NCI-H1048 (cell line): ENCODE data around the gene FAM228A.
"Not testable (repeated sequence)": the region's sequence is repeated elsewhere in the genome, so short reads cannot be mapped to it uniquely, and the experiment has no call there.

Experiments used
- DNase-seq: peaks from one replicate; lab custom pipeline; 2025; lab: John Stamatoyannopoulos, UW

The FAM228A gene

DNA sequence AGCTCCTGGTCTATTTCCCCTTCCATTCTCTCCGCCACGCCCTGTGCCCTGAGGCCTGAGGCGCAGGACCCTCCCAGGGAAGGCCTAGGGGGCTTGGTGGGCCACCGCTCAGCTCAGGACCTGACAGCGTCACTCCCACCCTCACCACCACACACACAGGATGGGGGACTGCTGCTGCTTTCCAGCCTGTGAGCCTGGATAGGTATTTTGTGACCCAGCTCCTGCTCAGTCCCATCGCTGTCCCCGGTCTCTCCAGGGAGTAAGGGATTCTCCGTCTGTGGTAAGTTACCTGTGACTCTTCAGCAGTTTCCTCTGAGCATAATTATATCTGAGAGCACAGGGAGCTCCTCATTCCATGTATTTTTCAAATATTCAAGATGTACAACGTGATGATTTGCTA, 16.3 kb downstream of the FAM228A start:
- DNase-seq: no peak

DNA sequence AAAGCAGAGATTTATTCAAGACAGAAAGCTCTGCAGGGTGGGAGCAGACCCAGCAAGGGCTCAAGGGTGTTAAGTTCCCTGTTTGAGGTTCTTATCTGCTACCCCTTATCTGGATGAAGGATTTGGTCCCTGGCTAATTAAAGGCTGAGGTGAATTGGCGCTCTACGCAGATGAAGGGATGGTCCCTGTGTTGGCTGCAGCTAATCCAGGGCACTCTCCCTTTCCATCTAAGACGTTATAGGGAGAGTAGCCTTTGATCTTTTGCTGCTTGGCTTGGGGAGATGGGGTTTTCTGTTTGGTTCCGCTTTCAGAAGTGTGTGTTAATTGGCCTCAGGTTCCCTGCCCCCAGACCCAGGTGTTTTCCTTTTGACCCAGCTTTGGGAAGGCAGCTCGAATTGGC, 17.0 kb downstream of the FAM228A start:
- DNase-seq: no peak

DNA sequence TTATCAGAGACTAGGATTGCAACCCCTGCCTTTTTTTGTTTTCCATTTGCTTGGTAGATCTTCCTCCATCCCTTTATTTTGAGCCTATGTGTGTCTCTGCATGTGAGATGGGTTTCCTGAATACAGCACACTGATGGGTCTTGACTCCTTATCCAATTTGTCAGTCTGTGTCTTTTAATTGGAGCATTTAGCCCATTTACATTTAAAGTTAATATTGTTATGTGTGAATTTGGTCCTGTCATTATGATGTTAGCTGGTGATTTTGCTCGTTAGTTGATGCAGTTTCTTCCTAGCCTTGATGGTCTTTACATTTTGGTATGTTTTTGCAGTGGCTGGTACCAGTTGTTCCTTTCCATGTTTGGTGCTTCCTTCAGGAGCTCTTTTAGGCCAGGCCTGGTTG, 22.4 kb downstream of the FAM228A start:
- not testable (repeated sequence) for DNase-seq

DNA sequence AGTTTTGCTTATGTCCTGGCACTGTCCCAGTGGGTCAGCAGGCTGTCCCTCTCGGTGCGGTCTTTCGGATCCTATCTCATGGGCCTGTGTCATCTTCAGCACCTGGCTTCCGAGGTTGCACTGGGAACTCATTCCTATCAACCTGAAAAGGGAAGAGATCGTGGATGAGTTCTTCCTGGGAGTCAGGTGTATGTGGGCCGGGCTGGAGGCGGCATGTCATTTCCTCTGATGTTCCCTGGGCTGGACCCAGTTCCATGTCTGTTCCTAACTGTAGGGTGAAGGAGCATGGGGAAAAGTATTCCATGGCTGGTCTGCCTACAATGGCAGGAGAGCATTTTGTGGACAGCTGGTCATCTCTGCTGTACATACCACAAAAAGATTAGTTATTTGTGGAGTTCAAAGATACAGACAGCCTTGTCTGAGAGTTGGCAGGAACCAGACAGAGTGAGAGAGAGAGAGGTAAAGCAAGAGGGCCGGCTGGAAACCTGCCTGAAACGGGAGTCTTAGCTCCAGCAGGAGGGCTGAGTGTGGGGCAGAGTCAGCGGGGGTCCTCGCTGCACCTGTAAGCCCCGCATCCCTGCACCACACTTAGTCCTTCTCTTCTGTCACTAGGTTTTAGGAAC, 25.2 kb downstream of the FAM228A start:
- no peak for DNase-seq

DNA sequence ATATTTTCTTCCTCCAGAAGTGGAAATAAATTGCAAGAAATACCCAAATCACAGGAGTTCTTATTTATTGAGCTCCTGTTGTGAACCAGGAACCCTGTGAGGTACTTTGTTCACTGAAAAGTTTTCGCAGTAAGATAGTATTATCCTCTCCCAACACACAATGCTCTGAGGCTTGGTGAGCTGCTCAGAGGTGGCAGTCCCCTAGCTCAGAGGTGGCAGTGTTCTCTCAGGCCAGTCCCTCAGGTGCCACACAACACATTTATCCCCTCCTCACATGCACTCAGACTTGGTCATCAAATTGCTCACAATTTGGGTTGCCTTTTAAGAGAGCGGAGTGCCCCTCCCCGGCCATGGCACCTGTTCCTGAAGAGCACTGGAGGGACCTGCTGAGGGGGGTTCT, 25.9 kb downstream of the FAM228A start:
- DNase-seq: no peak

DNA sequence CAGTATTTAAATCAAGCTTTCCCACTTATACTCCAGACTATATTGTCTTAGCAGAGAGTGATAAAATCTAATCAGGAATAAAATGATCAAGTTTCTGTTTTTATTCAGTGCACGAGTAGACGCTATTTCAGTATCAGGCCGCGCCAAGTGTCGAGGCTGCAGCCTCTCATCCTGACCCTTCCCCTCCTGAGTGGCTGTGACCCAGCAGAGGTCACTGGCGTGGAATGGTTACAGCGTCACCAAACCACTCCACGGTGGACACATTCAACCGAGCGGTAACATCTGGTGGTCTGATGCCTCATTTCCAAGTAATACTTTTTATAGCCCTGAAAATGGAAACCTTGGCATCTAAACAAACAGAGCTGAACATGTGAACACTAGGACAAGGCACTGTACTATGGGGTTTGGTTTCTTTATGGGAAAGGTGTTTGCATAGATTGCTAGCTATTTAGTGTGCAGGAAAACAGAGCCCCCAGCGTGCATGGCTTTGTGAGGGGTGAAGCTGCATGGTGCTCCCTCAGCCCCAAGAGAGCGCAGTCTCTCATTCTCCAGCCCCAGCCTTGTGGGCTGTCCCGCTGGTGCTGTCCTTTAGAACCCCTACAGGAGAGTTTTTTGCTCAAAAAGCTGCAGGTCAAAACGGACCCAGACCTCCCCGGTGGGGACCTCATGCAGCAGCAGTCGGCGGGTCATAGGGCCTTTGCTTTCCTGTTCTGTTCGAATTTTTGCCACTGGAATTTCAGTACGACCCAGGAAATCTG, 28.4 kb downstream of the FAM228A start:
- DNase-seq: no peak

DNA sequence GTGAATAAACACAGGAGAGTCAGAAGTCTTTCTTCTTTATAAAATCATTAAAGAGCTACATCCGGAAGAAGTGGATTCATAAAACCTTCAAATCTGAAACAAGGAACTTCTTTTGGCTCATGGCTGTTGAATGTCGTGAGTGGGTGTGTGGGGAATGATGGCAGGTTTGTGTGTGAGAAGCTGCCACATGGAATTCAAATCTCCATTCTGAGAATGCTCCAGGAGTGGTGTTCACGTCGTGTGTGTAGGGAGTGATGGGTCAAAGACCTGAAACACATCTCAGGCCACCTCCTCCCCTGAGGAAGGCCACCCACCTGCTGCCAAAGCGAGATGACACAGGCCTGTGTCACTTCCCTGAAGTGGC, 28.9 kb downstream of the FAM228A start:
- DNase-seq: no peak

DNA sequence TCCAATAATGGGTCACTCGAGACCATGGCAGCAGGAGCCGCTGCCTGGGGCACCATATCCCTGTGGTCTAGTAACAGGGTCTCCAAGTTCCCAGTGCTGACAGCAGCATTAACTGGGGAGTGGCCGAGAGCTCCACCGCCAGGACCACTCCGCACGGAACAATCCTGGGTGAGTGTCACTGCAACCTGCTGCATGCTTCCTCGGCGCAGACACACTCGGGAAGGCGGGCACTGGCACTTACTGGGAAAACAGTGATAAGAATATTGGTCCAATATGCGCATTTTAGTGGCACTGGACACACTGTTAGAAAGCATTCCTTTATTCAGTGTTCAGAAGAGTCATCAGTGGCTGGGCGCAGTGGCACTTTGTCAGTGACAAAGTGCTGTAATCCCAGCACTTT, 29.7 kb downstream of the FAM228A start:
- no peak for DNase-seq

DNA sequence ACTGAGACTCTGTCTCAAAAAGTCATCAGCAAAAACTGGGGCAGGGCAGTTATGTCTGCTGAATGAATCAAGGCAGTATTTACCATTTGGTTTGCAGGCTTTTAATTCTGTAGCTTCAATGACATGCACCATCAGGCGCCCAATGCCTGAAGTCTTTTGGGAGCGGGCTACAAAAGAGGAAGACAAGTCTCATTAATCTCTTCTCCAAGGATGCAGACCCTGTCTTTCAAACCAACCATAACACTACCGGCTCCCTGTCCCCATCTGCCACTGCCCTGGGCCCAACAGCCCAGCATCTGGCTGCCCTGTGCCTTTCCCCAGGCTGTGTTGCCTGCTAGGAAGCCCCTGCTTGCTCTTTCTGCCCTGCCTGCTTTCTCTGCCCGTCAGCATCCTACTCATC, 30.3 kb downstream of the FAM228A start:
- no peak for DNase-seq

DNA sequence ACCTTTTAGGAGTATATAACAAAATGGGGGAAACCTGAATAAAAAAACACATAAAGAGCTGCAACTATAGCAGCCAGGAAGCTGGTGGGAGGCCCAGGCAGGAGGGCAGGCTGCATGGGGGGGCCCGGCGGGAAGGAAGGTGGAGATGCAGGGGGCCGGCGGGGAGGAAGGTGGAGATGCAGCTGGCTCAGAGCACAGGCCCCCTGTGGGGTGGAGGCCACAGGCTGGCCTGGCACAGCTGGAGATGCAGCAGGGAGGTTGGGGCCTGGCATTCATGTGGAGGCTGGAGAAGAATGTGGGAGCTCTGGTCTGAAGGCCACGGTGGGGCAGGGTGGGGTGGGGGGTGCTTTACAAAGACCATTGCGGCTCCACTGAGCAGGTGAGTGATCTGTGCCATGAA, 31.4 kb downstream of the FAM228A start:
- DNase-seq: no peak

DNA sequence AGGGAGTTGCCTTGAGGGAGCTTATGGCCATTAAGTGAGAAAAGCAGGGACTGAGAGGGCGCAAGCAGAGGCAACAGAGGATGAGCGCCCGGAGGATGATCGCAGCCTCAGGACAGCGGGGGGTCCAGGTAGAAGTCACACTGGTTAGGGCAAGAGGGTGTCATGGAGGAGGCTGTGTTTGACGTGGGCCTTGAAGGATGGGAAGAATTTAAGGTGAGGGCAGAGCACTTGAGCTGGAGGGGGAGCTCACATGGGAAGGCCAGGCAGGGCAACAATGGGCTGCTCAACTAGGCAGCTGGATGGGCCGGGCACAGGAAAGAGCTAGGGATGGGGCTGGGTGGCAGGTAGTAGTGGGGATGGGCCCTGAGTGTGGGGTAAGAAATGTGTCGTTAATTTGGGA, 31.9 kb downstream of the FAM228A start:
- no peak for DNase-seq

DNA sequence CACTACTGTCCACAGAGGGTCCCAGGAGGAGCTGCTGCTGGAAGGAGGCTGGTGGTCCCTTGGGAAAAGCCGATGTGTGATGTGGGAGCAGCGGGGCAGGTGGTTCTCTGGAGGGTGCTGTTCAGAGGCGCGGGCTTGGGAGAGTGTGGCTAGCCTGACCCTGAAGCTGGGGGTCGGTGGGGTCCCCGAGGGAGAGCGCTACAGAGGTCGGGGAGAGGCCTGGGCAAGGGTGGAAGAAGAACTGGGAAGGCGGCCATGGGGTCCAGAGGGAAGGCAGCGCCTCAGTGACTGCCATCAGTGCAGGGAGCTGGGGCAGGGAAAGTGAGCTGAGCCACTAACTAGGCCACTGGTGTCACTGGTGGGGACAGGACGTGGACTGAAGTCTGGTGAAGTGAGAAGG, 32.5 kb downstream of the FAM228A start:
- no peak for DNase-seq

DNA sequence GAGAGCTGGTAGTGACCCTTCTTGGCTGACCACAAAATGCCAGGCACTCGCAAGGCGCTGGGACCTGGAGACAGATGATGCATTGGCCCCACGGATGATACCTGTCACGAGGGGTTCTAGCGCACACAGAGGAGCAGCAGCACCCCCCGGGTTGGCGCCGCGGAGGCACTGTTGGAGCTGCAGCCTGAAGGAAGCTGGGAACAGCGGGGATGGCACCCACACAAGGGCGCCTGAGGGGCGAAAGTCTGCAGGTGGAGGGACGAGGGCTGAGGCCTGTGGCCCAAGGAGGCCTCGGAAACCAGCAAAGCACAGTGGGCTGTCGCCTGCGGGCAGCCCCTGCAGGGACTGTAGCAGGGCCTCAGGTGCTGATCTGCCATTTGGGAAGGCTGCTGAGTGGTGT, 33.6 kb downstream of the FAM228A start:
- DNase-seq: no peak

DNA sequence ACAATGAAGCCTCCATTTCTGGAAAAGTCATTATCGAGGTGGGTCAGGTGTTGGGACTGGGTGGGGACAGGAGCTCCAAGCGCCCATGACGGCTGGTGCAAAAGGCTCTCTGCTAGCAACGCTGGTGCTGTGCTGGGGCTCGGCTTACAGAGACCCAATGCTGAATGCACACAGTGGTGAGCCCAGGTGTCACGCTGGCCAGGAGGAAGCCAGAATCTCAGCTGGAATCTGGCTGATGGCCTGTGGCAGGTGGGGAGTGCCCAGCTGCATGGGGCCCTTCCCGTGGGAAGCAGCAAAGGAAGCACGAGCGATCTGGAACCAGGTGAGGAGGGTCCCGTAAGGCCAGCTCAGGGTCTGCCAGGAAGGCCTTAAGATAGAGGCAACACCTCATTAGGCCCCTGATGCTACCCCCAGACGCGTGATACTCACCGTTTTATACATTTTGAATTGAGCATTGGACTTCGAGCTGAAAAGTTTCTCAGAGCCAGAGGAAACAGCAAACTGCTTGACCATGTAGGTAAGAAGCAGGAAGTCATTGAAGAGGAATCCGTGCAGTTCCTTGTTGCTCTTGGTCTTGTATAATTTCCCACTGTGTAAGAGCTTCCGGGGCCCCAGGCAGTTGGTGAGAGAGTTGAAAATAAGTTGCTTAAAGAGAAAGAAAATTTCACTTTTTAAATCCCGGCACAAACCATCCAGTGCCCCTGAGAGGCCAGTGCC, 34.7 kb downstream of the FAM228A start:
- DNase-seq: no peak

DNA sequence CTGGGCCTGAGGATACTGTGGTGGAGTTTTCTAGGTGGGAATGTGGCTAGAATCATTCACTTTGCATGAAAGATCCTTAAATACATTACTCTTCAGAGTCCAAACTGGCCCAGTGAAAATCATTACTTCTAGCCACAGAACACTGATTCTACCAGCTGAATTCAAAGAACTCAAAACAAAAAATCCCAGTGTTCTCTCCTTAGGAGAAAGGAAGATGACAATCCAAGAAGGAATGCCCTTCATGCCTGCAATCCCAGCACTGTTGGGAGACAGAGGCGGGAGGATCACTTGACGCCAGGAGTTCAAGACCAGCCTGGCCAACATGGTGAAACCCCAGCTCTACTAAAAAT, 35.2 kb downstream of the FAM228A start:
- DNase-seq: no peak

DNA sequence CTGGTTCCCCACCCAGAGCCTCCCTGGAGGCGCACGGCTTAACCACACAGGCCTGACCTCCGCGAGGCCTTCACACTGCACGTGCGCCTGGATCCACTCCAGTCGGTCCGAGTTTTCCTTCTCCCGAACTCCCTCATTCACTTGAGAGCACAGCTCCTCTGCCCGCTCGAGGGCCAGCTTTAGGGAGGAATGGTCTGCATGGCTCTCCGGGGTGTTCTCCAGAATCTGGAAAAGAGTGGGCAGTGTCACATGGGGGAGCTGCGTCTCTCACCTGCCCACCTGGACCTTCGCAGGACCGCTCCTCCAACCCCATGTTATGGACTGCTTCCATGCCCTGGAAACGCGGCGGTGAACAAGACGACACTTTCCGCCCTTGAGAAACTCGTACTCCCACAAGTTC, 35.9 kb downstream of the FAM228A start:
- DNase-seq: no peak

DNA sequence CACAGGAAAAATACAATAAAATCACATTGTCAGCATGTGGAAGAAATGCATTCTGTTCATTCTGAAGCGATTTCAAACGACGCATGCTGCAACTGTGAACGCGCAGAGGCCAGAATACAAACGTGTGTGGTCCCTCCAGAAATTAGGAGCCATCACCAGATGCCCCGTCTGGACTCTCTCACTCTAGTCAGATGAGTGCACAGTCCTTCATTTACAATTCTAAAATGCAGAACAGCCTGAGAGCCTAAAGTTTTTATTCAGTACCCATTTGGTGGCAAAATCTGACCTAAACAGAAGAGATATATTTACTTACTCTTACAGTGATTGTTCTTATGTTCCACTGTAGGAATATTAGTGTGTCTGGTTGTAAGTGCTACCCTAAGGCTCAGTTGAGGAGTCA, 36.6 kb downstream of the FAM228A start:
- DNase-seq: no peak

DNA sequence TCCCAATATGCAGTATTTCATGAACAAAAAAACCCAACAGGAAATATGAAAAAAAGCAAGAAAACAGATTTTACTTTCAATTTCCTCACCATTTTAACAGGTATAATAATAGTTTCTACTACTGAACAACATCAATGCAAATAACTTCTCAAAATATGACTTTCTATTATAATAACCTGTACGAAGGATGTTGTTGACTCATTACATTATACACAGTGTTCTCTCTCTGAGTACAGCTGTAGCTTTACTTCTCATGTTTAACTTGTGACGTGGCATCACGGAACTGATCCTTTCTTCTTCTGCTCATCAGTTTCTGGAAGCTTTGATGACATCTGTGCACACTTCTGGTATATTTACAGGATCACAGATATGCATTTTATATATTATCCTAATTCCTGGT, 40.0 kb downstream of the FAM228A start:
- DNase-seq: no peak

DNA sequence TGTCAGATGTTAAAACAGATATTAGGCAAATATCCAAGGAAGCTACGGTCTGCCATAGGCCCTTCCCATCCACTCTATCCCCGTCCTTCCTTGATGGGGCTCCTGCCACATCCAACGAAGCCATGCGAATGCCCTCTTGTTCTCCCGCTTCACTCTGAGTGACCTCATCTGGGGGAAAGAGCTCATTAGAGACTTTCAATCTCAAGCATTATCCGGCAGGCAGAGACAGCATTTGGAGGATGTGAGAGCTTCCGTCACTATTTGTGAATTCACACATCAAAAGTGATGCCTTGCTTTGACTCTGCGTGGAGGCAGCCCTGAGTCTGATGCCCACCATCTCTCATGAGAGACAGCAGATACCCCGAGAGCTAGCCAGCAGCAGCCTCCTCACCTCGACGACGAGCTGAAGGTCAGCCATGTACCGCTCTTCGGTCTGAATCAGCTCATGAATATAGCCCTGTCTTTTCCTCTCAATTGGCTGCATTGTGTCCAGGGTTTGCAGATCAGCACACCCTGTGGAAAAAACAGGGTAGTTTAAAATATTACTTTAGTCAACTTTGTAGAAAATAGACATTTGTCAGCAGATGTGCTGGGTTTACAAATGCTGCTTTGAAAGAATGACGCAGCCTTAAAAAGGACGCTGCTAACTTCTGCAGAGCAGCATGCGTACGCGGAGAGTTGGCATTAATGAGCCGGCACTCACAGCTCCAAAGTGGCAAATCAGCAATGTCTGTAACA, 45.9 kb downstream of the FAM228A start:
- DNase-seq: no peak

DNA sequence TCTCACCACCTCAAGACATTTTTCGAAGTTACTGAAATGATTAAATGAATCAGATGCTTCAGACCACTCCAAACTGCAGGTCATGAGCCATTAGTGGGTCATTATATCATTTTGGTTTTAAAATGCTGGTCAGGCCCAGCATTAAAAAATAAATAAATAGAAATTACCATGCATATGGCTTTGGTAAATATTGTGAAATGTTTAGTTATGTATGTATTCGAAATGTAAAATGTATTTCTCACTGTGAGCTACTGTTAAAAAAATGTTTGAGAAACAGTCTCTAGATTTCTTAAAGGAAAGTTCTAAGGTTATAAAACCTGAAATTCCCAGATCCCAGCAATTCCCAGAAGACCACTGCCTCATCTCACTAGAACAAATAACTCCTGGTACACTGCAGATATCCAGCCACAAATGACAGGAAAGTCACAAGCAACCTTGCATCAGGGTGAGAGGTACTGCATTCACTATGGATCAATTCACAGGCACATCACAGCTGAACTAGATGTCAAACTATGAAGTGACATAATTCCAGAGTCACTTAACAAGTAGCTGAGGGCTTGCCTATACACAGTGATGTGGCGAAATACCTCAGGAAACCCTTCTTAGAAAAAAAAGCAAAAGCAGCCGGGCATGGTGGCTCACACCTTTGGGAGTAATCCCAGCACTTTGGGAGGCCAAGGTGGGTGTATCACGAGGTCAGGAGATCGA, 46.6 kb downstream of the FAM228A start:
- no peak for DNase-seq

DNA sequence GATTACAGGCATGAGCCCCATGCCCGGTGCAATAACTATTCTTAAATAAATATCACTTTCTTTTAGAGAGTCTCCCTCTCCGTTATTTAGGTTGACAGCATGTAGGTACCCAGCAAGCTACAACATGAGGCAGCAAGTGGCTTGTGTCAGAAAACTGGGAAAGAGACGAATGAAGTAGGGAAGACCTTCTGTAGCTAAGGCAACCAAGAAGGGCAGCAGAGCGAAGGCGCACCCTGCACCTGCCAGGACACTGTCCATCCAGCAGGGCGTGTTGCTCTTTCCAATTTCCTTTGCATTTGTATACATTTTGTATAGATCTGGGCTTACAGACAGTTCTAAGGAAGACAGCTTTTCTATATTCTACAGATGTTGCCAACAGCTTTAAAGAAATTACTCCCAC, 48.1 kb downstream of the FAM228A start:
- no peak for DNase-seq
